ENCODE data around the gene YIPF3.
"Not testable (repeated sequence)": the region's sequence is repeated elsewhere in the genome, so short reads cannot be mapped to it uniquely, and the experiment has no call there.

The YIPF3 gene

GRCh38 chr6:43491750-43492661 is 24.7 kb downstream of the YIPF3 start:
- DNase-seq: no peak

GRCh38 chr6:43490523-43490939 is 26.2 kb downstream of the YIPF3 start:
- DNase-seq: no peak

GRCh38 chr6:43489277-43490072 is 27.3 kb downstream of the YIPF3 start:
- DNase-seq: no peak

- DNase-seq: no peak
Measured at GRCh38 chr6:43488667-43489276, 28.0 kb downstream of the YIPF3 start.

- no peak for DNase-seq
Measured at GRCh38 chr6:43481591-43482236, 35.0 kb downstream of the YIPF3 start.

- no peak for DNase-seq
Measured at GRCh38 chr6:43481075-43481474, 35.7 kb downstream of the YIPF3 start.

GRCh38 chr6:43478008-43478372 is 38.7 kb downstream of the YIPF3 start:
- no peak for DNase-seq

- no peak for DNase-seq
Measured at GRCh38 chr6:43477235-43478007, 39.3 kb downstream of the YIPF3 start, which contains the start of gene TJAP1. Gene TJAP1 (plus strand): TSS chr6:43477570. CDS start chr6:43499002, 21,432 bp downstream.

- DNase-seq: no peak
Measured at GRCh38 chr6:43476746-43477145, 40.0 kb downstream of the YIPF3 start.

GRCh38 chr6:43475516-43475915 is 41.2 kb downstream of the YIPF3 start:
- no peak for DNase-seq

- no peak for DNase-seq
Measured at GRCh38 chr6:43472515-43472914, 44.2 kb downstream of the YIPF3 start.

- no peak for DNase-seq
Measured at GRCh38 chr6:43471399-43471798, 45.3 kb downstream of the YIPF3 start.

GRCh38 chr6:43469947-43470346 is 46.8 kb downstream of the YIPF3 start:
- DNase-seq: no peak

- no peak for DNase-seq
Measured at GRCh38 chr6:43468748-43469681, 47.7 kb downstream of the YIPF3 start.

GRCh38 chr6:43468240-43468639 is 48.5 kb downstream of the YIPF3 start:
- no peak for DNase-seq

- DNase-seq: no peak
Measured at GRCh38 chr6:43467752-43468151, 49.0 kb downstream of the YIPF3 start.

GRCh38 chr6:43467265-43467664 is 49.5 kb downstream of the YIPF3 start:
- not testable (repeated sequence) for DNase-seq

GRCh38 chr6:43465948-43466347 is 50.8 kb downstream of the YIPF3 start:
- no peak for DNase-seq

GRCh38 chr6:43464337-43464736 is 52.4 kb downstream of the YIPF3 start:
- no peak for DNase-seq

- DNase-seq: no peak
Measured at GRCh38 chr6:43461936-43462335, 54.8 kb downstream of the YIPF3 start.

Data from cortex of kidney (tissue), 1 donor.